ENCODE results near the gene PCCA.

Gene PCCA

GRCh38 chr13:100234524-100235136 is 145.7 kb downstream of the PCCA start:
- ChIA-PET POLR2A (interaction anchor here (0.5 to 1.7 kb wide), 4 partner anchors 253 to 367 kb away, joined by 3 to 6 read pairs (median 5); partner anchors contain the start of genes ZIC2 and ZIC5), CTCF (interaction anchor here (0.6 to 1.4 kb wide), 3 partner anchors 272 to 318 kb away, joined by 3 to 7 read pairs (median 3); no protein-coding TSS in a partner anchor)
- DNase-seq (ENCODE audit: extremely low spot score): no peak
- TF ChIP-seq HDGF (IDR thresholded peaks at IDR 0.05; ENCODE audit: borderline replicate concordance) (no peak), ZNF384 (IDR thresholded peaks at IDR 0.05) (no peak)

GRCh38 chr13:100235311-100235901 is 146.5 kb downstream of the PCCA start:
- ChIA-PET CTCF (interaction anchor here (0.6 to 1.4 kb wide), 5 partner anchors 243 to 319 kb away, joined by 3 to 7 read pairs (median 3); no protein-coding TSS in a partner anchor), POLR2A (interaction anchor here (0.6 to 1.3 kb wide), 3 partner anchors 254 to 265 kb away, joined by 3 to 6 read pairs (median 4); partner anchors contain the start of genes ZIC2 and ZIC5)
- DNase-seq (ENCODE audit: extremely low spot score): peak; percentile 40
- TF ChIP-seq LEF1 (IDR thresholded peaks at IDR 0.05; ENCODE audit: borderline replicate concordance): no peak
- peak; percentile 22; the same call in 1 of the 2 replicates for TF ChIP-seq FOXA1 (IDR thresholded peaks at IDR 0.05)
- TF ChIP-seq, protein P1, sequence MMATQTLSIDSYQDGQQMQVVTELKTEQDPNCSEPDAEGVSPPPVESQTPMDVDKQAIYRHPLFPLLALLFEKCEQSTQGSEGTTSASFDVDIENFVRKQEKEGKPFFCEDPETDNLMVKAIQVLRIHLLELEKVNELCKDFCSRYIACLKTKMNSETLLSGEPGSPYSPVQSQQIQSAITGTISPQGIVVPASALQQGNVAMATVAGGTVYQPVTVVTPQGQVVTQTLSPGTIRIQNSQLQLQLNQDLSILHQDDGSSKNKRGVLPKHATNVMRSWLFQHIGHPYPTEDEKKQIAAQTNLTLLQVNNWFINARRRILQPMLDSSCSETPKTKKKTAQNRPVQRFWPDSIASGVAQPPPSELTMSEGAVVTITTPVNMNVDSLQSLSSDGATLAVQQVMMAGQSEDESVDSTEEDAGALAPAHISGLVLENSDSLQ (IDR thresholded peaks at IDR 0.05): peak; percentile 95
- peak; percentile 68; the same call in 1 of the 2 replicates for TF ChIP-seq FOXK2 (IDR thresholded peaks at IDR 0.05)
- no peak for TF ChIP-seq ARNT (IDR thresholded peaks at IDR 0.05)
- no peak for TF ChIP-seq SUZ12 (IDR thresholded peaks at IDR 0.05)
- peak; percentile 55; the same call in 1 of the 2 replicates for TF ChIP-seq CTBP1 (IDR thresholded peaks at IDR 0.05; ENCODE audit: borderline replicate concordance)
- no peak for TF ChIP-seq FOXM1 (IDR thresholded peaks at IDR 0.05; ENCODE audit: borderline replicate concordance)

DNA sequence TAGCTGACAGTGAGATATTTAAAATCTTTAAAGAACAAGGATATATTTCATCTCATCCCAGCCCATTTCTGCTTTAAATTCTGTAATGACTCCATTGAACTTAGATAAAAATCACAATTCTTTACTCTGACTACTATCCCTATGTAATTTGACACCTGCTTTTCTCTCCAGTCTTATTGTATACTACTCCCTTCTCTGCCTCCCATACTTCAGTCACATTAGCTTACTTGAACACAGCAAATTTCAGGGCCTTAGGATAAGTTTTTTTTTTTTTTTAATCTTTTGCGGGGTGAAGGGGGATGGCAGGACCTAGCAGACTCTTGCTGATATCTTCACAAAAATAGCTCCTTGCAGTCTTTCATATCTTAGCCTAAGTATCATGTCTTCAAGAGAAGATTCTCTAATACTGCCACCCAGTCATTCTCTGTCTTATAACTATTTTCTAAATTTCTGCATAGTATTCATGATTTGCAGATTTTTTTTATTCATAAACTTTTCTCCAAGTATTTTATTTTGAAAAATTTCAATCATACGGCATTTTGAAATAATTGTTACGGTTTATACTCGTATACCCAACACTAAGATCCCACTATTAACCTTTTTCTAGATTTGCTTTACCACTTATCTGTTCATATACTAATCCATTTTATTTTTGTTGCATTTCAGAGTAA is 151.4 kb downstream of the PCCA start:
- POLR2A ChIA-PET: no interaction called here
- CTCF ChIA-PET: no interaction called here
- no peak for DNase-seq (ENCODE audit: extremely low spot score)
- TF ChIP-seq ARNT (IDR thresholded peaks at IDR 0.05): no peak
- TF ChIP-seq FOXM1 (IDR thresholded peaks at IDR 0.05; ENCODE audit: borderline replicate concordance): no peak
- no peak for TF ChIP-seq NFRKB (IDR thresholded peaks at IDR 0.05)
- no peak for TF ChIP-seq ELF4 (IDR thresholded peaks at IDR 0.05)
- no peak for TF ChIP-seq TARDBP (IDR thresholded peaks at IDR 0.05)
- TF ChIP-seq LEF1 (IDR thresholded peaks at IDR 0.05; ENCODE audit: borderline replicate concordance): no peak

- TF ChIP-seq TARDBP (IDR thresholded peaks at IDR 0.05): no peak
- no peak for TF ChIP-seq BHLHE40 (IDR thresholded peaks at IDR 0.05; ENCODE audit: borderline replicate concordance)
- TF ChIP-seq HDGF (IDR thresholded peaks at IDR 0.05; ENCODE audit: borderline replicate concordance): no peak
- TF ChIP-seq SP1 (IDR thresholded peaks at IDR 0.05): no peak
- no peak for TF ChIP-seq ZNF384 (IDR thresholded peaks at IDR 0.05)
- no peak for DNase-seq (ENCODE audit: extremely low spot score)
- ChIA-PET CTCF (no interaction called here), POLR2A (no interaction called here)
These were observed 155.5 kb downstream of the PCCA start for GRCh38 chr13:100244431-100244830.

DNA sequence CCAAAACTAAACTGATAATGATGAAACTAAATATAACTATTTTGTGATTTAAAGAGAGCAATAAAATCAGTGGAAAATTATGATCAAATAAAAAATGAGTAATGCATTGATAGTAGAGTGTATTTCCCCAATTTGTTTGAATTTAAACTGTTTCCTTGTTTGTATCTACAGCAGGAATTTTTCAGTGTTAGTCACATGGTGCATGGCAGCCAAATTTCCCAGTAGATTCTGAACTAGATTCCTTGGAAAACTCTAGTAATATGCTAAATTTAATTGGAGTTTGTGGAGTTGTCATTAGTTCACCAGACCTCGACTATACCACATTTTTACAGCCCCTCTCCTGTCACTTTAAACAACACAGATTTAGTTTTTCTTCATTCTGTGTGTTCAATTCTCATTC is 156.2 kb downstream of the PCCA start:
- POLR2A ChIA-PET: no interaction called here
- CTCF ChIA-PET: no interaction called here

DNA sequence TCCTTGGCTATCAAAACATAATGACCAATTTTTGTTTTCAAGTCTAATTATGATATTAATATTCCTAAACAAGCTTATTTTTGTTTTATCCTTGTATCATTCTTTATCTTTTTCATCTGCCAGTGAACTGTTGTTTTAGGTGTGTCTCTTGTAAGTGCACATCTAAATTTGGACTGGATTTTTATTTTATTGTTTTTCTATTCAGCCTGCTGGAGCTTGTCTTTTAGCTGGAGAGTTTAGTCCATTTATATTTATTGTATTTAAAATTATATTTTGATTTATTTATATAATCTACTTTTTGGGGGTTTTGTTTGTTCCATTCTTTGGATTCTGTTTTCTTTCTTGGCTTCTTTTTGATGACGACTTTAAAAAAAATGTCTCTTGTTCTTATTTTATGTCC is 159.0 kb downstream of the PCCA start:
- DNase-seq (ENCODE audit: extremely low spot score): no peak
- POLR2A ChIA-PET: no interaction called here
- TF ChIP-seq LEF1 (IDR thresholded peaks at IDR 0.05; ENCODE audit: borderline replicate concordance) (no peak), CTBP1 (IDR thresholded peaks at IDR 0.05; ENCODE audit: borderline replicate concordance) (no peak), BHLHE40 (IDR thresholded peaks at IDR 0.05; ENCODE audit: borderline replicate concordance) (no peak), ELF4 (IDR thresholded peaks at IDR 0.05) (no peak), ZNF384 (IDR thresholded peaks at IDR 0.05) (no peak), FOXM1 (IDR thresholded peaks at IDR 0.05; ENCODE audit: borderline replicate concordance) (no peak), SP1 (IDR thresholded peaks at IDR 0.05) (no peak), SUZ12 (IDR thresholded peaks at IDR 0.05) (no peak), HDGF (IDR thresholded peaks at IDR 0.05; ENCODE audit: borderline replicate concordance) (no peak), L3MBTL2 (conservative IDR thresholded peaks at IDR 0.05) (no peak), FOXA1 (IDR thresholded peaks at IDR 0.05) (no peak)
- TF ChIP-seq, protein P1 (IDR thresholded peaks at IDR 0.05): no peak
- CTCF ChIA-PET: no interaction called here

More for the DNA sequence above, 156.2 kb downstream of the PCCA start:
- no peak for TF ChIP-seq CTBP1 (IDR thresholded peaks at IDR 0.05; ENCODE audit: borderline replicate concordance)
- TF ChIP-seq ARNT (IDR thresholded peaks at IDR 0.05): no peak
- TF ChIP-seq FOXM1 (IDR thresholded peaks at IDR 0.05; ENCODE audit: borderline replicate concordance): no peak
- no peak for DNase-seq (ENCODE audit: extremely low spot score)

GRCh38 chr13:100254002-100254401 is 165.1 kb downstream of the PCCA start:
- TF ChIP-seq LEF1 (IDR thresholded peaks at IDR 0.05; ENCODE audit: borderline replicate concordance): no peak
- TF ChIP-seq SP1 (IDR thresholded peaks at IDR 0.05): no peak
- TF ChIP-seq BHLHE40 (IDR thresholded peaks at IDR 0.05; ENCODE audit: borderline replicate concordance): no peak
- TF ChIP-seq SUZ12 (IDR thresholded peaks at IDR 0.05): no peak
- no peak for TF ChIP-seq ELF4 (IDR thresholded peaks at IDR 0.05)
- no peak for TF ChIP-seq FOXA1 (IDR thresholded peaks at IDR 0.05)
- TF ChIP-seq ARNT (IDR thresholded peaks at IDR 0.05): no peak
- DNase-seq (ENCODE audit: extremely low spot score): no peak
- POLR2A ChIA-PET: no interaction called here
- CTCF ChIA-PET: no interaction called here
